H7 (cell line): ENCODE results near the gene RUBCN. TPM values are rescaled to one million over a fixed set of nuclear protein-coding genes. Genes with fewer than 3 reads are reported as not detected.

Source experiments
- total RNA-seq: library from RNA; depleted of rRNA; stranded (reverse); fragments of >200 nt; shearing (Covaris generic); gene quantifications from 2 replicates; pipeline ENCODE4 v1.2.3, GENCODE V29; 2014; rRNA removed

Gene RUBCN
- total RNA-seq, 1 experiment from 2014 or later: 15.5 TPM

Other genes starting within 250 kb of the RUBCN start
- gene BDH1, start 180.9 kb downstream of the RUBCN start, total RNA-seq: 25.3 and 25.7 TPM in 2 replicates
- gene FYTTD1, start 13.0 kb upstream of the RUBCN start, total RNA-seq: 13.5 and 17.7 TPM in 2 replicates
- 21.4 and 21.5 TPM in 2 replicates for gene LRCH3, start 54.4 kb upstream of the RUBCN start, total RNA-seq
- gene RPL35A, start 213.3 kb upstream of the RUBCN start, total RNA-seq: 909 and 971 TPM in 2 replicates
- 2.1 and 3.7 TPM in 2 replicates for gene LMLN, start 223.3 kb upstream of the RUBCN start, total RNA-seq